Measurements from ENCODE around the gene CC2D1A.

- no peak for TF ChIP-seq POLR2AphosphoS5 (IDR thresholded peaks at IDR 0.05; ENCODE audit: low read depth)
- TF ChIP-seq, protein P1, sequence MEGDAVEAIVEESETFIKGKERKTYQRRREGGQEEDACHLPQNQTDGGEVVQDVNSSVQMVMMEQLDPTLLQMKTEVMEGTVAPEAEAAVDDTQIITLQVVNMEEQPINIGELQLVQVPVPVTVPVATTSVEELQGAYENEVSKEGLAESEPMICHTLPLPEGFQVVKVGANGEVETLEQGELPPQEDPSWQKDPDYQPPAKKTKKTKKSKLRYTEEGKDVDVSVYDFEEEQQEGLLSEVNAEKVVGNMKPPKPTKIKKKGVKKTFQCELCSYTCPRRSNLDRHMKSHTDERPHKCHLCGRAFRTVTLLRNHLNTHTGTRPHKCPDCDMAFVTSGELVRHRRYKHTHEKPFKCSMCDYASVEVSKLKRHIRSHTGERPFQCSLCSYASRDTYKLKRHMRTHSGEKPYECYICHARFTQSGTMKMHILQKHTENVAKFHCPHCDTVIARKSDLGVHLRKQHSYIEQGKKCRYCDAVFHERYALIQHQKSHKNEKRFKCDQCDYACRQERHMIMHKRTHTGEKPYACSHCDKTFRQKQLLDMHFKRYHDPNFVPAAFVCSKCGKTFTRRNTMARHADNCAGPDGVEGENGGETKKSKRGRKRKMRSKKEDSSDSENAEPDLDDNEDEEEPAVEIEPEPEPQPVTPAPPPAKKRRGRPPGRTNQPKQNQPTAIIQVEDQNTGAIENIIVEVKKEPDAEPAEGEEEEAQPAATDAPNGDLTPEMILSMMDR (IDR thresholded peaks at IDR 0.05; ENCODE audit: insufficient read depth, low read length) = no peak
- TF ChIP-seq, protein P2, sequence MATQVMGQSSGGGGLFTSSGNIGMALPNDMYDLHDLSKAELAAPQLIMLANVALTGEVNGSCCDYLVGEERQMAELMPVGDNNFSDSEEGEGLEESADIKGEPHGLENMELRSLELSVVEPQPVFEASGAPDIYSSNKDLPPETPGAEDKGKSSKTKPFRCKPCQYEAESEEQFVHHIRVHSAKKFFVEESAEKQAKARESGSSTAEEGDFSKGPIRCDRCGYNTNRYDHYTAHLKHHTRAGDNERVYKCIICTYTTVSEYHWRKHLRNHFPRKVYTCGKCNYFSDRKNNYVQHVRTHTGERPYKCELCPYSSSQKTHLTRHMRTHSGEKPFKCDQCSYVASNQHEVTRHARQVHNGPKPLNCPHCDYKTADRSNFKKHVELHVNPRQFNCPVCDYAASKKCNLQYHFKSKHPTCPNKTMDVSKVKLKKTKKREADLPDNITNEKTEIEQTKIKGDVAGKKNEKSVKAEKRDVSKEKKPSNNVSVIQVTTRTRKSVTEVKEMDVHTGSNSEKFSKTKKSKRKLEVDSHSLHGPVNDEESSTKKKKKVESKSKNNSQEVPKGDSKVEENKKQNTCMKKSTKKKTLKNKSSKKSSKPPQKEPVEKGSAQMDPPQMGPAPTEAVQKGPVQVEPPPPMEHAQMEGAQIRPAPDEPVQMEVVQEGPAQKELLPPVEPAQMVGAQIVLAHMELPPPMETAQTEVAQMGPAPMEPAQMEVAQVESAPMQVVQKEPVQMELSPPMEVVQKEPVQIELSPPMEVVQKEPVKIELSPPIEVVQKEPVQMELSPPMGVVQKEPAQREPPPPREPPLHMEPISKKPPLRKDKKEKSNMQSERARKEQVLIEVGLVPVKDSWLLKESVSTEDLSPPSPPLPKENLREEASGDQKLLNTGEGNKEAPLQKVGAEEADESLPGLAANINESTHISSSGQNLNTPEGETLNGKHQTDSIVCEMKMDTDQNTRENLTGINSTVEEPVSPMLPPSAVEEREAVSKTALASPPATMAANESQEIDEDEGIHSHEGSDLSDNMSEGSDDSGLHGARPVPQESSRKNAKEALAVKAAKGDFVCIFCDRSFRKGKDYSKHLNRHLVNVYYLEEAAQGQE (IDR thresholded peaks at IDR 0.05; ENCODE audit: insufficient replicate concordance, low read depth) = no peak
- no peak for TF ChIP-seq SPI1 (IDR thresholded peaks at IDR 0.05; ENCODE audit: borderline replicate concordance, low read depth)
- TF ChIP-seq GABPA (IDR thresholded peaks at IDR 0.05; ENCODE audit: low read depth) = no peak
Observed at GRCh38 chr19:13865571-13866462, 40.2 kb upstream of the CC2D1A start.
